GM10248 (cell line): ENCODE results near the gene TARBP2.
"Not testable (repeated sequence)": the region's sequence is repeated elsewhere in the genome, so short reads cannot be mapped to it uniquely, and the experiment has no call there.

Source experiments
- CTCF ChIA-PET: fragments of 300-600 bp; sonication (Branson Sonifier 250); formaldehyde crosslinking; extraction: SDS; loops from one replicate; lab custom pipeline; 2021; ENCODE audit warnings: antibody characterized with exemption; lab: Yijun Ruan, JAX
- POLR2A ChIA-PET: fragments of 350-650 bp; sonication (Branson Sonifier 250); formaldehyde crosslinking; extraction: SDS; loops from one replicate; lab custom pipeline; 2020; ENCODE audit warnings: antibody characterized with exemption; lab: Yijun Ruan, JAX
- DNase-seq: peaks from one replicate; pipeline ENCODE4 v3.0.0; 2012; ENCODE audit errors: extremely low spot score
- CTCF ChIP-seq: IDR thresholded peaks from 2 replicates; pipeline ENCODE4 v1.5.1; 2012; ENCODE audit warnings: mild to moderate bottlenecking, low read depth; ENCODE audit errors: extremely low read depth, missing control alignments, control extremely low read depth

Gene TARBP2

GRCh38 chr12:53479331-53479730, 21.8 kb upstream of the TARBP2 start:
- CTCF ChIA-PET, result interaction anchor here (1.0 to 3.8 kb wide), 6 partner anchors 10 to 158 kb away, joined by 3 to 18 read pairs (median 5); partner anchors contain the start of gene AAAS
- no peak for DNase-seq
- no peak for TF ChIP-seq CTCF
- POLR2A ChIA-PET, result interaction anchor here (0.6 to 1.7 kb wide), 3 partner anchors 9 to 277 kb away, joined by 3 to 8 read pairs (median 4); no protein-coding TSS in a partner anchor

- DNase-seq, result no peak
- CTCF ChIA-PET, result interaction anchor here (0.8 to 3.0 kb wide), 9 partner anchors 8 to 135 kb away, joined by 3 to 20 read pairs (median 5); no protein-coding TSS in a partner anchor
- no peak for TF ChIP-seq CTCF
- POLR2A ChIA-PET, result interaction anchor here (2.7 kb wide), 1 partner anchor 10 kb away, joined by 12 read pairs; no protein-coding TSS in a partner anchor
These were observed 20.3 kb upstream of the TARBP2 start for GRCh38 chr12:53480491-53481442.

GRCh38 chr12:53481458-53481857, 19.6 kb upstream of the TARBP2 start:
- not testable (repeated sequence) for DNase-seq
- POLR2A ChIA-PET, result interaction anchor here (2.7 kb wide), 1 partner anchor 9 kb away, joined by 12 read pairs; no protein-coding TSS in a partner anchor
- CTCF ChIA-PET, result interaction anchor here (0.8 to 3.0 kb wide), 11 partner anchors 8 to 136 kb away, joined by 3 to 20 read pairs (median 5); partner anchors contain the start of gene TARBP2

- ChIA-PET POLR2A (interaction anchor here (2.7 kb wide), 1 partner anchor 8 kb away, joined by 12 read pairs; no protein-coding TSS in a partner anchor), CTCF (interaction anchor here (0.9 to 3.0 kb wide), 10 partner anchors 9 to 137 kb away, joined by 3 to 20 read pairs (median 6); partner anchors contain the start of gene TARBP2)
- DNase-seq, result no peak
- TF ChIP-seq CTCF, result no peak
These were observed 19.0 kb upstream of the TARBP2 start for GRCh38 chr12:53481939-53482586.

- POLR2A ChIA-PET, result interaction anchor here (1.0 to 2.7 kb wide), 2 partner anchors 8 to 18 kb away, joined by 3 to 12 read pairs; no protein-coding TSS in a partner anchor
- no peak for DNase-seq
- CTCF ChIA-PET, result interaction anchor here (0.9 to 3.0 kb wide), 9 partner anchors 9 to 130 kb away, joined by 3 to 20 read pairs (median 7); partner anchors contain the start of gene TARBP2
- TF ChIP-seq CTCF, result no peak
These were observed 18.4 kb upstream of the TARBP2 start for GRCh38 chr12:53482626-53483168.

- DNase-seq, result no peak
- ChIA-PET CTCF (interaction anchor here (1.3 to 3.0 kb wide), 6 partner anchors 11 to 131 kb away, joined by 4 to 20 read pairs (median 8); partner anchors contain the start of gene TARBP2), POLR2A (interaction anchor here (0.9 to 1.0 kb wide), 2 partner anchors 10 to 19 kb away, joined by 3 read pairs; no protein-coding TSS in a partner anchor)
- TF ChIP-seq CTCF, result no peak
These were observed 17.7 kb upstream of the TARBP2 start for GRCh38 chr12:53483225-53483978.
